H1 (cell line): ENCODE data around the gene SMG9. TPM values are rescaled to one million over a fixed set of nuclear protein-coding genes. Genes with fewer than 3 reads are reported as not detected.

ENCODE experiments used
- CTCF ChIA-PET: fragments of 300-600 bp; sonication (Branson Sonifier 250); formaldehyde crosslinking; loops from one replicate; lab custom pipeline; 2021; ENCODE audit not compliant: partially characterized antibody; lab: Charles Lee
- POLR2A ChIA-PET: fragments of 300-600 bp; sonication (Branson Sonifier 250); formaldehyde crosslinking; loops from one replicate; lab custom pipeline; 2021; ENCODE audit warnings: inconsistent platforms; ENCODE audit not compliant: partially characterized antibody; lab: Charles Lee
- DNase-seq, 2 experiments: peaks; one replicate each; pipeline versions ENCODE4 v3.0.0 to v3.0.0-alpha.2; 2010 to 2022; ENCODE audit warnings: low spot score in 2 of 2, low read depth in 1 of 2, mixed read lengths in 1 of 2
- FAIRE-seq: peaks from 2 replicates; lab custom pipeline; 2011; peaks lifted over from hg19 to GRCh38; lab: Jason Lieb, UNC
- H2AFZ ChIP-seq: 2 replicates; pipeline ENCODE4 v1.8.1; 2012; ENCODE audit warnings: low read length, inconsistent platforms
- H2AK5ac ChIP-seq: 2 replicates; pipeline ENCODE4 v1.6.1; 2013; ENCODE audit warnings: low read depth, low read length
- H2BK120ac ChIP-seq: replicated peaks from 2 replicates; pipeline ENCODE3; 2013; ENCODE audit warnings: low read depth, low read length, inconsistent platforms
- H2BK12ac ChIP-seq: 2 replicates; pipeline ENCODE4 v1.6.1; 2013; ENCODE audit warnings: low read depth, low read length
- H2BK15ac ChIP-seq: 2 replicates; pipeline ENCODE4 v1.6.1; 2013; ENCODE audit warnings: low read length
- H2BK20ac ChIP-seq: 2 replicates; pipeline ENCODE4 v1.6.1; 2013; ENCODE audit warnings: low read length
- H2BK5ac ChIP-seq: 2 replicates; pipeline ENCODE4 v1.6.1; 2013; ENCODE audit warnings: low read depth, low read length
- H3K14ac ChIP-seq: 2 replicates; pipeline ENCODE4 v1.6.1; 2013; ENCODE audit warnings: inconsistent platforms; ENCODE audit not compliant: insufficient read length
- H3K18ac ChIP-seq: 2 replicates; pipeline ENCODE4 v1.6.1; 2013; ENCODE audit warnings: low read length; ENCODE audit errors: extremely low read depth
- H3K23ac ChIP-seq: 2 replicates; pipeline ENCODE4 v1.6.1; 2013; ENCODE audit warnings: inconsistent platforms; ENCODE audit not compliant: insufficient read length
- H3K23me2 ChIP-seq: 2 replicates; pipeline ENCODE4 v1.6.1; 2013; ENCODE audit warnings: low read depth, low read length
- H3K27ac ChIP-seq: 2 replicates; pipeline ENCODE4 v1.6.1; 2011; ENCODE audit warnings: low read depth, low read length, inconsistent platforms
- H3K27me3 ChIP-seq, 4 experiments: replicated peaks in 1 of 4; 1 replicate in 1 of 4; 2 replicates in 3 of 4; pipeline versions ENCODE4 v1.6.1 to v1.8.1; 2011 to 2013; ENCODE audit warnings: low read length in 3 of 4, mild to moderate bottlenecking in 3 of 4, inconsistent platforms in 2 of 4, mixed read lengths in 2 of 4, moderate library complexity in 1 of 4; ENCODE audit not compliant: control insufficient read depth in 3 of 4, insufficient read depth in 3 of 4; ENCODE audit errors: extremely low read depth in 1 of 4
- H3K36me3 ChIP-seq, 4 experiments: 2 replicates each; pipeline versions ENCODE4 v1.6.1 to v1.8.1; 2011 to 2013; ENCODE audit warnings: mild to moderate bottlenecking in 4 of 4, low read length in 3 of 4, moderate library complexity in 2 of 4, control low read depth in 1 of 4, inconsistent platforms in 1 of 4; ENCODE audit not compliant: insufficient read depth in 4 of 4, control insufficient read depth in 2 of 4
- H3K4ac ChIP-seq: replicated peaks from 2 replicates; pipeline ENCODE3; 2013; ENCODE audit warnings: low read length, low read depth, mixed read lengths, inconsistent platforms; ENCODE audit not compliant: insufficient read length
- H3K4me1 ChIP-seq, 4 experiments: replicated peaks in 1 of 4; 1 replicate in 1 of 4; 2 replicates in 3 of 4; pipeline versions ENCODE4 v1.6.1 to v1.8.1; 2011 to 2013; ENCODE audit warnings: low read length in 3 of 4, inconsistent platforms in 2 of 4, mixed read lengths in 1 of 4; ENCODE audit not compliant: insufficient read depth in 4 of 4, control insufficient read depth in 3 of 4
- H3K4me2 ChIP-seq, 2 experiments: 2 replicates each; pipeline versions ENCODE4 v1.6.1 to v1.8.1; 2011 to 2013; ENCODE audit warnings: low read depth in 2 of 2, low read length in 2 of 2, control low read depth in 1 of 2, inconsistent platforms in 1 of 2, mild to moderate bottlenecking in 1 of 2; ENCODE audit not compliant: insufficient read depth in 1 of 2
- H3K4me3 ChIP-seq, 4 experiments: fragments of 200-600, 300-600 bp in 1 of 4; sonication (generic), shearing (Covaris generic), sonication (Bioruptor Twin) in 1 of 4; 2 replicates each; pipeline versions ENCODE4 v1.5.1 to v1.8.1; 2011 to 2016; ENCODE audit warnings: low read length in 4 of 4, low read depth in 3 of 4, control low read depth in 2 of 4, inconsistent platforms in 2 of 4, mild to moderate bottlenecking in 2 of 4, mixed read lengths in 1 of 4, moderate library complexity in 1 of 4; ENCODE audit not compliant: insufficient read depth in 2 of 4; ENCODE audit errors: extremely low read depth in 1 of 4
- H3K56ac ChIP-seq: replicated peaks from 2 replicates; pipeline ENCODE3; 2013; ENCODE audit warnings: low read depth, mild to moderate bottlenecking, mixed read lengths, low read length, inconsistent platforms; ENCODE audit not compliant: insufficient read length
- H3K79me1 ChIP-seq: 2 replicates; pipeline ENCODE4 v1.6.1; 2013; ENCODE audit warnings: low read depth, low read length, control low read depth
- H3K79me2 ChIP-seq, 2 experiments: 2 replicates each; pipeline versions ENCODE4 v1.6.1 to v1.8.1; 2012 to 2013; ENCODE audit warnings: low read length in 2 of 2, mild to moderate bottlenecking in 2 of 2, inconsistent platforms in 1 of 2; ENCODE audit not compliant: insufficient read depth in 2 of 2, control insufficient read depth in 1 of 2
- H3K9ac ChIP-seq, 4 experiments: replicated peaks in 1 of 4; 1 replicate in 1 of 4; 2 replicates in 3 of 4; pipeline versions ENCODE4 v1.6.1 to v1.8.1; 2011 to 2013; ENCODE audit warnings: low read depth in 3 of 4, low read length in 3 of 4, control low read depth in 2 of 4, mild to moderate bottlenecking in 2 of 4, moderate library complexity in 2 of 4, inconsistent platforms in 1 of 4; ENCODE audit errors: extremely low read depth in 1 of 4
- H3K9me3 ChIP-seq, 2 experiments: 2 replicates each; pipeline versions ENCODE4 v1.6.1 to v1.8.1; 2012 to 2013; ENCODE audit warnings: mild to moderate bottlenecking in 2 of 2, moderate library complexity in 2 of 2, control low read depth in 1 of 2, inconsistent platforms in 1 of 2, low read depth in 1 of 2, low read length in 1 of 2, mixed read lengths in 1 of 2; ENCODE audit not compliant: insufficient read depth in 2 of 2
- H4K20me1 ChIP-seq, 2 experiments: replicated peaks in 1 of 2; 2 replicates each; pipeline versions ENCODE3 to v1.8.1; 2011 to 2013; ENCODE audit warnings: inconsistent platforms in 2 of 2, low read length in 2 of 2, mild to moderate bottlenecking in 1 of 2; ENCODE audit not compliant: insufficient read depth in 2 of 2, control insufficient read depth in 1 of 2
- H4K5ac ChIP-seq: 2 replicates; pipeline ENCODE4 v1.6.1; 2013; ENCODE audit warnings: low read length, low read depth, mixed read lengths, inconsistent platforms; ENCODE audit not compliant: insufficient read length
- H4K8ac ChIP-seq: 2 replicates; pipeline ENCODE4 v1.8.0; 2013; ENCODE audit warnings: mild to moderate bottlenecking, moderate library complexity, low read length, inconsistent platforms; ENCODE audit not compliant: insufficient read depth; ENCODE audit errors: extremely low read depth
- H4K91ac ChIP-seq: replicated peaks from 2 replicates; pipeline ENCODE3; 2013; ENCODE audit warnings: low read length, mixed read lengths, inconsistent platforms; ENCODE audit not compliant: insufficient read length
- BRCA1 ChIP-seq: IDR thresholded peaks from 2 replicates; pipeline ENCODE4 v1.6.1; 2012; ENCODE audit warnings: low read depth, low read length, improper control_type of control experiment
- CBX8 ChIP-seq: fragments of 300-800, 300-1000 bp; sonication (generic); IDR thresholded peaks from 2 replicates; pipeline ENCODE4 v1.7.1; 2016; ENCODE audit warnings: low read depth, low read length, borderline replicate concordance
- EGR1 ChIP-seq: IDR thresholded peaks from 2 replicates; pipeline ENCODE4 v1.6.1; 2011; ENCODE audit warnings: low read depth, low read length, borderline replicate concordance
- GTF2F1 ChIP-seq: IDR thresholded peaks from 2 replicates; pipeline ENCODE4 v1.6.1; 2012; ENCODE audit warnings: low read depth, low read length, improper control_type of control experiment, borderline replicate concordance
- RAD21 ChIP-seq, 2 experiments: IDR thresholded peaks in 1 of 2; conservative IDR thresholded peaks in 1 of 2; 2 replicates each; pipeline ENCODE4 v1.6.1; 2011; ENCODE audit warnings: low read depth in 2 of 2, low read length in 2 of 2, improper control_type of control experiment in 1 of 2, inconsistent platforms in 1 of 2, mild to moderate bottlenecking in 1 of 2, moderate library complexity in 1 of 2
- SIX5 ChIP-seq: IDR thresholded peaks from 2 replicates; pipeline ENCODE4 v1.6.1; 2011; ENCODE audit warnings: mild to moderate bottlenecking, low read depth, low read length
- SP4 ChIP-seq: IDR thresholded peaks from 2 replicates; pipeline ENCODE4 v1.6.1; 2012; ENCODE audit warnings: low read length, inconsistent platforms
- SRF ChIP-seq: IDR thresholded peaks from 2 replicates; pipeline ENCODE4 v1.6.1; 2011; ENCODE audit warnings: mild to moderate bottlenecking, low read depth, low read length, moderate library complexity
- TAF1 ChIP-seq: IDR thresholded peaks from 2 replicates; pipeline ENCODE4 v1.6.1; 2011; ENCODE audit warnings: mild to moderate bottlenecking, low read depth, low read length
- TAF7 ChIP-seq: optimal IDR thresholded peaks from 2 replicates; pipeline ENCODE3; 2011; ENCODE audit warnings: low read depth, mild to moderate bottlenecking, inconsistent platforms, low read length, moderate library complexity, borderline replicate concordance
- TCF12 ChIP-seq: IDR thresholded peaks from 2 replicates; pipeline ENCODE4 v1.6.1; 2011; ENCODE audit warnings: low read depth, mild to moderate bottlenecking, low read length
- WGBS, 2 experiments: shearing (Covaris generic) in 1 of 2; methylation state at CpG; one replicate each; pipeline versions ENCODE4 v1.1.6 to v1.1.7; 2013 to 2015; ENCODE audit warnings: low lambda C conversion rate in 2 of 2, mixed read lengths in 2 of 2, inconsistent platforms in 1 of 2, low coverage in 1 of 2, missing lambda C conversion rate in 1 of 2; ENCODE audit not compliant: insufficient replicate concordance in 2 of 2, insufficient coverage in 1 of 2, insufficient read length in 1 of 2; ENCODE audit errors: extremely low coverage in 1 of 2, missing lambda C conversion rate in 1 of 2; 5-methylcytosine and 5-hydroxymethylcytosine counted together
- polyA plus RNA-seq, 7 experiments: library from polyadenylated mRNA; depleted of rRNA in 3 of 7; stranded (reverse) in 5 of 7; unstranded in 2 of 7; fragments of >200 nt in 5 of 7; fragments of 200-250 nt in 2 of 7; gene quantifications; 1 replicate in 5 of 7; 2 replicates in 1 of 7; 4 replicates in 1 of 7; pipeline versions ENCODE4 v1.2.1 to v1.2.3, GENCODE V29; 2011 to 2013; ENCODE audit warnings: missing spikeins in 2 of 7, mixed read lengths in 2 of 7
- total RNA-seq: library from RNA; stranded (reverse); fragmentation: NEBNext Ultra II Directional; extraction: Animal tissue kit (Norgen Biotek cat#: 25700); gene quantifications from 2 replicates; pipeline ENCODE4 v1.2.1, GENCODE V29; 2021
- TF ChIP-seq, protein P1 (sequence below): IDR thresholded peaks from 2 replicates; pipeline ENCODE4 v1.6.1; 2011; ENCODE audit warnings: low read length, improper control_type of control experiment

The SMG9 gene
- total and polyA plus RNA-seq, 2 of the 8 experiments (the other 6 are each of a cell fraction or from before 2014, with no cell fraction given): 20.4 to 28.7 TPM

- Histone ChIP-seq H3K27me3 (no peaks in the 10 kb centered on the region), H3K4me1 (no peaks in the 10 kb centered on the region), H4K91ac (no peak overlapping the region), H2BK20ac (no peak overlapping the region), H3K14ac (no peak overlapping the region), H3K9ac (no peak overlapping the region; a peak in 2 of 7 replicates), H3K79me2 (no peaks in the 10 kb centered on the region), H3K79me1 (no peaks in the 10 kb centered on the region), H2BK15ac (no peak overlapping the region), H4K8ac (no peak overlapping the region), H2BK120ac (no peak overlapping the region), H3K36me3 (peaks cover 21 to 44% (median 37%) of the 10 kb centered on the region in 4 experiments), H3K56ac (no peak overlapping the region), H4K20me1 (peaks cover 0 to 1% of the 10 kb centered on the region in 2 experiments), H3K18ac (no peak overlapping the region), H3K9me3 (no peaks in the 10 kb centered on the region), H2AK5ac (no peak overlapping the region), H2BK5ac (no peak overlapping the region), H3K4me3 (no peak overlapping the region), H4K5ac (no peak overlapping the region), H3K4ac (no peak overlapping the region), H3K27ac (no peak overlapping the region), H2AFZ (no peak overlapping the region), H3K23me2 (no peaks in the 10 kb centered on the region), H3K23ac (no peak overlapping the region), H2BK12ac (no peak overlapping the region), H3K4me2 (no peak overlapping the region)
- ChIA-PET POLR2A (interaction anchor here (0.9 kb wide), 1 partner anchor 13 kb away, joined by 6 read pairs; no protein-coding TSS in a partner anchor), CTCF (interaction anchor here (1.0 to 30.4 kb wide), 6 partner anchors 9 to 38 kb away, joined by 3 to 703 read pairs (median 7); partner anchors contain the start of genes KCNN4 and SMG9)
- FAIRE-seq (no peak), DNase-seq (no peak)
- no peak for TF ChIP-seq RAD21 (IDR thresholded peaks at IDR 0.05 in 1 of 2, conservative IDR thresholded peaks at IDR 0.05 in 1 of 2; ENCODE audit: low read depth in 2 of 2, low read length in 2 of 2)
- TF ChIP-seq BRCA1: no peak
- TF ChIP-seq TAF1: no peak
- no peak for TF ChIP-seq CBX8
- TF ChIP-seq SRF: no peak
- TF ChIP-seq SIX5: no peak
- no peak for TF ChIP-seq TAF7
- TF ChIP-seq, protein P1, sequence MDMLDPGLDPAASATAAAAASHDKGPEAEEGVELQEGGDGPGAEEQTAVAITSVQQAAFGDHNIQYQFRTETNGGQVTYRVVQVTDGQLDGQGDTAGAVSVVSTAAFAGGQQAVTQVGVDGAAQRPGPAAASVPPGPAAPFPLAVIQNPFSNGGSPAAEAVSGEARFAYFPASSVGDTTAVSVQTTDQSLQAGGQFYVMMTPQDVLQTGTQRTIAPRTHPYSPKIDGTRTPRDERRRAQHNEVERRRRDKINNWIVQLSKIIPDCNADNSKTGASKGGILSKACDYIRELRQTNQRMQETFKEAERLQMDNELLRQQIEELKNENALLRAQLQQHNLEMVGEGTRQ: no peak
- no peak for TF ChIP-seq SP4
- no peak for TF ChIP-seq GTF2F1
- TF ChIP-seq EGR1: no peak
- TF ChIP-seq TCF12: no peak
- 85% methylated on average over 10 of the region's 10 CpGs; no CpG with 5 or more reads in 1 of the 2 experiments for WGBS, 2 experiments
Observed at GRCh38 chr19:43741075-43741825, 13.5 kb downstream of the SMG9 start.
